Keratinocyte (primary cell): Measurements from ENCODE around the gene GPR153. TPM values are rescaled to one million over a fixed set of nuclear protein-coding genes. Genes with fewer than 3 reads are reported as not detected.

ENCODE experiments used
- DNase-seq: peaks from one replicate; pipeline ENCODE4 v3.0.0-alpha.2; 2011; ENCODE audit warnings: low read depth, missing footprints, low spot score
- FAIRE-seq: peaks from 2 replicates; lab custom pipeline; 2011; peaks lifted over from hg19 to GRCh38; lab: Jason Lieb, UNC
- H2AFZ ChIP-seq: 2 replicates; pipeline ENCODE4 v1.6.0; 2012; ENCODE audit warnings: low read length, control low read depth, inconsistent platforms; ENCODE audit not compliant: control insufficient read depth
- H3K27ac ChIP-seq: 2 replicates; pipeline ENCODE4 v1.5.1; 2011; ENCODE audit warnings: low read length; ENCODE audit not compliant: control insufficient read depth, insufficient read depth
- H3K27me3 ChIP-seq: 3 replicates; pipeline ENCODE4 v1.6.0; 2011; ENCODE audit warnings: low read length; ENCODE audit not compliant: control insufficient read depth, insufficient read depth; ENCODE audit errors: extremely low read depth
- H3K36me3 ChIP-seq, 2 experiments: 2 replicates in 1 of 2; 3 replicates in 1 of 2; pipeline ENCODE4 v1.5.1; 2011; ENCODE audit warnings: low read length in 2 of 2, mild to moderate bottlenecking in 1 of 2; ENCODE audit not compliant: control insufficient read depth in 2 of 2, insufficient read depth in 2 of 2; ENCODE audit errors: extremely low read depth in 1 of 2
- H3K4me1 ChIP-seq: 3 replicates; pipeline ENCODE4 v1.5.1; 2011; ENCODE audit warnings: low read length; ENCODE audit not compliant: control insufficient read depth, insufficient read depth; ENCODE audit errors: extremely low read depth
- H3K4me2 ChIP-seq: 3 replicates; pipeline ENCODE4 v1.6.0; 2011; ENCODE audit warnings: low read depth, low read length; ENCODE audit not compliant: control insufficient read depth, insufficient read depth; ENCODE audit errors: extremely low read depth
- H3K4me3 ChIP-seq, 3 experiments: fragments of 200-600 bp in 1 of 3; sonication (generic) in 1 of 3; 2 replicates in 2 of 3; 3 replicates in 1 of 3; pipeline ENCODE4 v1.5.1; 2011 to 2016; ENCODE audit warnings: low read length in 3 of 3, mild to moderate bottlenecking in 3 of 3, control low read depth in 2 of 3, inconsistent platforms in 1 of 3, low read depth in 1 of 3, mixed read lengths in 1 of 3, mixed run types in 1 of 3, moderate library complexity in 1 of 3; ENCODE audit not compliant: control insufficient read depth in 2 of 3, insufficient read depth in 2 of 3; ENCODE audit errors: extremely low read depth in 1 of 3
- H3K79me2 ChIP-seq: 2 replicates; pipeline ENCODE4 v1.6.0; 2012; ENCODE audit warnings: low read length; ENCODE audit not compliant: control insufficient read depth, insufficient read depth
- H3K9ac ChIP-seq: 3 replicates; pipeline ENCODE4 v1.6.0; 2011; ENCODE audit warnings: low read length; ENCODE audit not compliant: control insufficient read depth, insufficient read depth; ENCODE audit errors: extremely low read depth
- H3K9me1 ChIP-seq: 3 replicates; pipeline ENCODE4 v1.6.0; 2011; ENCODE audit warnings: low read length; ENCODE audit not compliant: control insufficient read depth, insufficient read depth; ENCODE audit errors: extremely low read depth
- H3K9me3 ChIP-seq: 2 replicates; pipeline ENCODE4 v1.5.1; 2012; ENCODE audit warnings: low read depth, low read length; ENCODE audit not compliant: control insufficient read depth
- H4K20me1 ChIP-seq: 3 replicates; pipeline ENCODE4 v1.6.0; 2011; ENCODE audit warnings: low read length; ENCODE audit not compliant: control insufficient read depth, insufficient read depth; ENCODE audit errors: extremely low read depth
- CTCF ChIP-seq, 3 experiments: IDR thresholded peaks in 1 of 3; conservative IDR thresholded peaks in 1 of 3; optimal IDR thresholded peaks in 1 of 3; 2 replicates in 2 of 3; 3 replicates in 1 of 3; pipeline versions ENCODE3 to v1.5.1; 2011; ENCODE audit warnings: low read length in 3 of 3, mild to moderate bottlenecking in 3 of 3, moderate library complexity in 2 of 3, control low read depth in 1 of 3, inconsistent platforms in 1 of 3; ENCODE audit not compliant: insufficient read depth in 2 of 3; ENCODE audit errors: extremely low read depth in 1 of 3
- EZH2 ChIP-seq: IDR thresholded peaks from one replicate; pipeline ENCODE4 v1.6.1; 2012; ENCODE audit warnings: inconsistent platforms, mild to moderate bottlenecking, low read length, moderate library complexity
- dilution Hi-C: fragments of 300-500 bp; cut with MboI; formaldehyde crosslinking; loops from one replicate; pipeline ENCODE4 v1.7.0; 2020; ENCODE audit warnings: low sequenced_read_pairs; ENCODE audit not compliant: extremely low pct_ligation_motif_present
- polyA plus RNA-seq, 5 experiments: library from polyadenylated mRNA; depleted of rRNA in 3 of 5; stranded (reverse) in 3 of 5; stranded (forward) in 1 of 5; unstranded in 1 of 5; fragments of >200 nt; gene quantifications; 1 replicate in 1 of 5; 2 replicates in 3 of 5; 3 replicates in 1 of 5; pipeline versions ENCODE4 v1.2.1 to v1.2.3, GENCODE V29; 2011 to 2012; ENCODE audit warnings: missing spikeins in 2 of 5, low read depth in 1 of 5, low replicate concordance in 1 of 5

GPR153 gene
- polyA plus RNA-seq, 1 donor (not counting 4 experiments of a cell fraction or from before 2014, with no cell fraction given), result 7.2 TPM

GRCh38 chr1:6257541-6258069 lies 3.3 kb downstream of the GPR153 start:
- H3K79me2 ChIP-seq, result no peaks in the 10 kb centered on the region
- dilution Hi-C loops, result no loop called here
- H3K9me3 ChIP-seq, result no peaks in the 10 kb centered on the region
- peaks cover 3% of the 10 kb centered on the region for H3K9me1 ChIP-seq
- H3K4me1 ChIP-seq, result peaks cover 17% of the 10 kb centered on the region
- H4K20me1 ChIP-seq, result no peaks in the 10 kb centered on the region
- TF ChIP-seq CTCF (optimal IDR thresholded peaks at IDR 0.05 in 1 of 3, IDR thresholded peaks at IDR 0.05 in 1 of 3, conservative IDR thresholded peaks at IDR 0.05 in 1 of 3; ENCODE audit: extremely low read depth in 1 of 3, insufficient read depth in 2 of 3, low read length in 3 of 3), result no peak
- no peak for TF ChIP-seq EZH2
- DNase-seq (no peak), FAIRE-seq (no peak)
- peaks cover 6% of the 10 kb centered on the region in 2 experiments for H3K36me3 ChIP-seq
- no peak overlapping the region for H3K4me2 ChIP-seq
- no peak overlapping the region for H3K9ac ChIP-seq
- H3K27ac ChIP-seq, result no peak overlapping the region
- H3K4me3 ChIP-seq, result no peak overlapping the region
- H3K27me3 ChIP-seq, result no peaks in the 10 kb centered on the region
- H2AFZ ChIP-seq, result no peak overlapping the region

GRCh38 chr1:6256645-6257044 lies 4.3 kb downstream of the GPR153 start:
- no peak for DNase-seq
- no peak overlapping the region for H3K4me3 ChIP-seq
- H2AFZ ChIP-seq, result no peak overlapping the region
- no peak overlapping the region for H3K4me2 ChIP-seq
- dilution Hi-C loops, result no loop called here
- H3K9ac ChIP-seq, result no peak overlapping the region
- peaks cover 17% of the 10 kb centered on the region for H3K4me1 ChIP-seq
- no peaks in the 10 kb centered on the region for H3K27me3 ChIP-seq
- H3K27ac ChIP-seq, result no peak overlapping the region
- peaks cover 6% of the 10 kb centered on the region in 2 experiments for H3K36me3 ChIP-seq
- H3K9me3 ChIP-seq, result no peaks in the 10 kb centered on the region
- no peak for TF ChIP-seq EZH2
- TF ChIP-seq CTCF (optimal IDR thresholded peaks at IDR 0.05 in 1 of 3, IDR thresholded peaks at IDR 0.05 in 1 of 3, conservative IDR thresholded peaks at IDR 0.05 in 1 of 3; ENCODE audit: extremely low read depth in 1 of 3, insufficient read depth in 2 of 3, low read length in 3 of 3), result no peak
- H3K79me2 ChIP-seq, result no peaks in the 10 kb centered on the region
- no peaks in the 10 kb centered on the region for H4K20me1 ChIP-seq
- peaks cover 3% of the 10 kb centered on the region for H3K9me1 ChIP-seq
- no peak for FAIRE-seq
